Panc1 (cell line): Measurements from ENCODE around the gene DNTT. TPM values are rescaled to one million over a fixed set of nuclear protein-coding genes. Genes with fewer than 3 reads are reported as not detected.

ENCODE experiments used
- ATAC-seq: fragments of 200-7000 bp; cut with Tn5 transposase; 2 replicates; pipeline ENCODE4 v1.9.1; 2020; ENCODE audit warnings: mild to moderate bottlenecking, moderate library complexity
- BruUV-seq: library from RNA; stranded (reverse); fragments of 400-500 nt; replicated peaks from 2 replicates; lab custom pipeline; 2021; lab: Mats Ljungman, UMichigan
- CTCF ChIA-PET: fragments of 300-600 bp; sonication (Branson Sonifier 250); formaldehyde crosslinking; loops from one replicate; lab custom pipeline; 2022; ENCODE audit warnings: antibody characterized with exemption; lab: Charles Lee
- POLR2A ChIA-PET: fragments of 300-600 bp; sonication (Branson Sonifier 250); formaldehyde crosslinking; loops from one replicate; lab custom pipeline; 2022; ENCODE audit warnings: antibody characterized with exemption; lab: Charles Lee
- DNase-seq: peaks from one replicate; pipeline ENCODE4 v3.0.0-alpha.2; 2010; ENCODE audit warnings: low read depth, low spot score
- H3K27ac ChIP-seq: 2 replicates; pipeline ENCODE4 v1.5.1; 2011; ENCODE audit warnings: mild to moderate bottlenecking, low read length, inconsistent platforms
- H3K27me3 ChIP-seq: fragments of 200-500 bp; sonication (Bioruptor generic); 2 replicates; pipeline ENCODE4 v1.6.0; 2014; ENCODE audit warnings: low read length, inconsistent platforms; ENCODE audit not compliant: control insufficient read depth, insufficient read depth
- H3K36me3 ChIP-seq: fragments of 200-500 bp; sonication (Bioruptor generic); 2 replicates; pipeline ENCODE4 v1.5.1; 2014; ENCODE audit warnings: inconsistent platforms, mild to moderate bottlenecking, low read length, moderate library complexity; ENCODE audit not compliant: control insufficient read depth, insufficient read depth
- H3K4me1 ChIP-seq: 2 replicates; pipeline ENCODE4 v1.5.1; 2011; ENCODE audit warnings: inconsistent platforms, mild to moderate bottlenecking, low read length, moderate library complexity; ENCODE audit not compliant: control insufficient read depth, insufficient read depth
- H3K4me3 ChIP-seq, 2 experiments: 2 replicates each; pipeline ENCODE4 v1.5.1; 2011 to 2012; ENCODE audit warnings: low read depth in 2 of 2, low read length in 2 of 2, mild to moderate bottlenecking in 2 of 2, inconsistent platforms in 1 of 2, moderate library complexity in 1 of 2
- H3K9me3 ChIP-seq: fragments of 200-500 bp; sonication (Bioruptor generic); 2 replicates; pipeline ENCODE4 v1.5.1; 2014; ENCODE audit warnings: low read depth, mild to moderate bottlenecking, inconsistent platforms, low read length, moderate library complexity; ENCODE audit not compliant: control insufficient read depth, insufficient read depth
- CTCF ChIP-seq: fragments of 450-650 bp; IDR thresholded peaks from 2 replicates; pipeline ENCODE4 v1.5.1; 2017; ENCODE audit warnings: mild to moderate bottlenecking
- POLR2AphosphoS5 ChIP-seq: IDR thresholded peaks from 2 replicates; pipeline ENCODE4 v1.6.1; 2012; ENCODE audit warnings: mild to moderate bottlenecking, low read depth, low read length, moderate library complexity
- REST ChIP-seq, 2 experiments: IDR thresholded peaks; 2 replicates each; pipeline ENCODE4 v1.6.1; 2011 to 2012; ENCODE audit warnings: low read depth in 2 of 2, control low read depth in 1 of 2, low read length in 1 of 2, mild to moderate bottlenecking in 1 of 2, moderate library complexity in 1 of 2; ENCODE audit not compliant: insufficient read depth in 1 of 2
- SIN3A ChIP-seq: IDR thresholded peaks from 2 replicates; pipeline ENCODE4 v1.6.1; 2012; ENCODE audit warnings: low read depth, mild to moderate bottlenecking, low read length, moderate library complexity, borderline replicate concordance; ENCODE audit not compliant: insufficient read depth
- TCF7L2 ChIP-seq: IDR thresholded peaks from 2 replicates; pipeline ENCODE4 v1.6.1; 2011; ENCODE audit warnings: mild to moderate bottlenecking, low read depth, low read length, inconsistent platforms
- in situ Hi-C: cut with HindIII; loops from 2 replicates; pipeline ENCODE4 v1.10.0; 2016; ENCODE audit warnings: low sequenced_read_pairs, low pct_unique_long_range_greater_than_20kb
- intact Hi-C: fragments of 100-400 bp; cut with micrococcal nuclease; formaldehyde crosslinking; loops from one replicate; pipeline ENCODE4 v1.10.0; 2022; ENCODE audit not compliant: unreplicated experiment
- total RNA-seq: library from RNA; stranded (reverse); gene quantifications from one replicate; pipeline ENCODE4 v1.2.1, GENCODE V29; 2021; ENCODE audit not compliant: unreplicated experiment

The DNTT gene
- total RNA-seq, 1 experiment from 2014 or later: not detected

DNA sequence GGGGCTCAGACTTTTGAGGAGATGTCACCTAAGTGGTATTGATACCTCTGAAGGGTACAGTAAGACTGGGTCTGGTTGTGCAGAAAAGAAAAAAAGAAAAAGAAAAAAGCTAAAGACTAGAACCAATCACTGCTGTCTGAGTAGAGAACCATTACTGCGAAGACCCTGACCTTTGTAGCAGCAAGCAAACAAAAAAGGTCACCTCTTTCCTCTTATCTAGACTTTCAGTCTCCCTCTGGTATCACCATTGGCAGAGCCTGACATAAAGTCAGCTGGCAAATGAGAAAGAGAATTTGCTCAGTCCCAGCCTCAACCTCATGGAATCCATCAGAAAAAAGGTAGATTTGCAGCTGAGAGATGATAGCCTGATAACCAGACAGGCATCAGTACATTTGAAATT lies 2.6 kb upstream of the DNTT start:
- CTCF ChIA-PET: no interaction called here
- Histone ChIP-seq H3K9me3 (no peaks in the 10 kb centered on the region), H3K27me3 (peaks cover 36% of the 10 kb centered on the region), H3K4me3 (no peak overlapping the region), H3K36me3 (no peaks in the 10 kb centered on the region), H3K4me1 (no peaks in the 10 kb centered on the region), H3K27ac (no peak overlapping the region)
- POLR2A ChIA-PET: interaction anchor here (0.6 kb wide), 1 partner anchor 73 kb away, joined by 4 read pairs; no protein-coding TSS in a partner anchor
- ATAC-seq: no peak
- BruUV-seq: no TSS peak
- in situ Hi-C loops (no loop called here), intact Hi-C loops (no loop called here)
- TF ChIP-seq POLR2AphosphoS5: no peak
- TF ChIP-seq TCF7L2: no peak
- no peak for DNase-seq

- Histone ChIP-seq H3K4me1 (no peaks in the 10 kb centered on the region), H3K36me3 (no peaks in the 10 kb centered on the region), H3K9me3 (no peaks in the 10 kb centered on the region), H3K27me3 (peaks cover 29% of the 10 kb centered on the region), H3K4me3 (no peak overlapping the region), H3K27ac (no peak overlapping the region)
- intact Hi-C loops: no loop called here
- TF ChIP-seq SIN3A (no peak), REST (IDR thresholded peaks at IDR 0.05; ENCODE audit: insufficient read depth in 1 of 2, low read depth in 2 of 2, low read length in 1 of 2) (no peak), POLR2AphosphoS5 (no peak), CTCF (no peak), TCF7L2 (no peak)
- in situ Hi-C loops: no loop called here
- CTCF ChIA-PET: no interaction called here
- ATAC-seq (no peak), DNase-seq (no peak)
- POLR2A ChIA-PET: no interaction called here
- BruUV-seq: no TSS peak
These were observed 785 bp downstream of the DNTT start for GRCh38 chr10:96305019-96305418.

- Histone ChIP-seq H3K4me1 (no peaks in the 10 kb centered on the region), H3K27ac (no peak overlapping the region), H3K4me3 (no peak overlapping the region), H3K36me3 (no peaks in the 10 kb centered on the region), H3K9me3 (no peaks in the 10 kb centered on the region), H3K27me3 (peaks cover 18% of the 10 kb centered on the region)
- TF ChIP-seq TCF7L2 (no peak), REST (IDR thresholded peaks at IDR 0.05; ENCODE audit: insufficient read depth in 1 of 2, low read depth in 2 of 2, low read length in 1 of 2) (no peak), POLR2AphosphoS5 (no peak), SIN3A (no peak), CTCF (no peak)
- intact Hi-C loops: no loop called here
- in situ Hi-C loops: no loop called here
- DNase-seq: no peak
- no peak; the same call in 1 of the 2 replicates for ATAC-seq
- POLR2A ChIA-PET: no interaction called here
- BruUV-seq: no TSS peak
- CTCF ChIA-PET: no interaction called here
These were observed 2.3 kb downstream of the DNTT start for GRCh38 chr10:96306516-96306915.
